ENCODE measurements around the gene MET.
"Not testable (repeated sequence)": the region's sequence is repeated elsewhere in the genome, so short reads cannot be mapped to it uniquely, and the experiment has no call there.

MET gene

DNA sequence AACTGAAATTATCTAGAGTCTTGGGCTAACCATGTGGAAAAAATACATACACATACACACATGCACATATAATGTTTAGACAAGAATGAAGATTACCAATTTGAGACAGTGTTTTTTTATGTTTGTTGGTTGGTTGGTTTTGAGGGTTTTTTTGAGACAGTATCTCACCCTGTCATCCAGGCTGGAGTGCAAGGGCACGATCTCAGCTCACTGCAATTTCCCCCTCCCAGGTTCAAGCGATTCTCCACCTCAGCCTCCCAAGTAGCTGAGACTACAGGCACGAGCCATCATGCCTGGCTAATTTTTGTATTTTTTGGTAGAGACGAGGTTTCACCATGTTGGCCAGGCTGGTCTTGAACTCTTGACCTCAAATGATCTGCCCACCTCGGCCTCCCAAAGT, 87.6 kb downstream of the MET start:
- not testable (repeated sequence) for DNase-seq

DNA sequence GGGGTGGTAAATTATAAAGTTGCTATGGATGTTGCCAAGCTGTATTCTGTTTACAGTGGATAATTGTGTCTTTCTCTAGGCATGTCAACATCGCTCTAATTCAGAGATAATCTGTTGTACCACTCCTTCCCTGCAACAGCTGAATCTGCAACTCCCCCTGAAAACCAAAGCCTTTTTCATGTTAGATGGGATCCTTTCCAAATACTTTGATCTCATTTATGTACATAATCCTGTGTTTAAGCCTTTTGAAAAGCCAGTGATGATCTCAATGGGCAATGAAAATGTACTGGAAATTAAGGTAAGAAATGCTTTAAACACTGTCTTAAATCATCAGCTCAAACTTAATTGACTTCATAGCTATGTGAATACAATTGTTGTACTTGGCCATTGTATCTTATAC, 91.0 kb downstream of the MET start:
- no peak for DNase-seq

DNA sequence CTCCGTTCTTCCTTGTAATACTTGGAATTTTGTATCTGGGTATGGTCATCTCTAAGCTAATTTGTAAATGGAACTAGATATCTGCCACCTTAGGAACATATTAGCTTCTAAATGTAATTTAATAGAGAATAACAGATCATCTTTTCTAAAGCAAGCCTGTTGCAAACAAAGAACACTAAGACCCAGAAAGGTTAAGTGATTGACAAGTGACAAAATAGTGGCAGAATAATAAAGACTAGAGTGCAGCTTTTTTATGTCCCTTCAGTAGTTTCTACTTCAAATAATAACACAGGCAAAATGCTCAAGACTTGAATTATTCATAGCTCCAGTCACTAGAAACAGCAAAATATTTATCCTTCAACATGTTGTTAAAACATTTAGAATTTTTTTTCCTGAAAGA, 91.7 kb downstream of the MET start:
- DNase-seq = no peak

DNA sequence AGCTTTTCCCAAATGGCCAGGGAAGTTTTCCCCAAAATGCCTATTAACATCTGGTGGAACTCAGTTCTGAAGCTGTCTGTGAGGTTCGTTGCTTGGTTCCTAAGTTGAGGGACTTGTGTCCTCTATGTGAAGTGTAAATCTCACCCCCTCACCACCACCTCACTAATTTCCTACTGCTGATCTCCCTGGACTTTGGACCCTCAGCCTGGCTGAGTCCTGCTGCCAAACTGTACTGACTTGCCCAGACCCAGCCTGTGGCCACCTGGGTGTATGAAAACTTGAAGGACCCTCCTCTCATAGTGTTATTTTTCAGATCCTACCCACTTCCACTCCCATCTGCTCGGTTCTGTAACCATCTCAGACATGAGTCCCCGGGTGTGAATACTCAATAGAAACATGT, 94.9 kb downstream of the MET start:
- no peak for DNase-seq

DNA sequence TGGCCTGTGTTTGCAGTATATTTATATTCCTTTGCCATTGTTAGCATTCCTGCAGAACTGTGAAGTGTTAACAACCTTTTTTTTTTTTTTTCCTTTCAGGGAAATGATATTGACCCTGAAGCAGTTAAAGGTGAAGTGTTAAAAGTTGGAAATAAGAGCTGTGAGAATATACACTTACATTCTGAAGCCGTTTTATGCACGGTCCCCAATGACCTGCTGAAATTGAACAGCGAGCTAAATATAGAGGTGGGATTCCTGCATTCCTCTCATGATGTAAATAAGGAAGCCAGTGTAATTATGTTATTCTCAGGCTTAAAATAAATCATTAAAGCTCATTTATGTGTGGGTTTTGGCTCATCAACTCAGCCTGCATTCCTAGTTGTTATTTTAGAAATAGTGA, 97.5 kb downstream of the MET start:
- no peak for DNase-seq

GRCh38 chr7:116770941-116771340, 98.9 kb downstream of the MET start:
- no peak for DNase-seq

DNA sequence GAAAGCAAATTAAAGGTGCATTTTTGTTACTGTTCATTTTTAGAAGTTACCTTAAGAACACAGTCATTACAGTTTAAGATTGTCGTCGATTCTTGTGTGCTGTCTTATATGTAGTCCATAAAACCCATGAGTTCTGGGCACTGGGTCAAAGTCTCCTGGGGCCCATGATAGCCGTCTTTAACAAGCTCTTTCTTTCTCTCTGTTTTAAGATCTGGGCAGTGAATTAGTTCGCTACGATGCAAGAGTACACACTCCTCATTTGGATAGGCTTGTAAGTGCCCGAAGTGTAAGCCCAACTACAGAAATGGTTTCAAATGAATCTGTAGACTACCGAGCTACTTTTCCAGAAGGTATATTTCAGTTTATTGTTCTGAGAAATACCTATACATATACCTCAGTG, 99.6 kb downstream of the MET start:
- DNase-seq = no peak

DNA sequence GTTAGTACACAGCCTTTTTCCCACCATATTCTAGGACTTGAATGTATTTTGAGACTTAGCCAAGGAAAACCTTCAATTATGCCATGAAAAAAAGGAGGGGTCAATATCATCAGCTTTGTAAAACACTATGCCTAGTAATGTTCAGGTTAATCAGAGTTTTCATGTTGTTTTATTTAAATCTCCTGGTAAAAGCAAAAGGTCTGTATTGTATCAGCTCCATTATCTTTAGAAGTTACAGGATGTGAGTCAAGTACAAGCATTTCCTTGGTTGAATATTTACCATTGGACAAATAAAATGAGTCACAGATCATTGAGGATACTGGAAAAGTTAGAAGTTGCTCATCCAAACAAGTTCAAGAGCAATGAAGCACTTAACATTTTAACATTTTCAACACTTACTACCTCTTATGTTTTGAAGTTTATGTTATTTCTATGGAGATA, 100.4 kb downstream of the MET start:
- DNase-seq = no peak

DNA sequence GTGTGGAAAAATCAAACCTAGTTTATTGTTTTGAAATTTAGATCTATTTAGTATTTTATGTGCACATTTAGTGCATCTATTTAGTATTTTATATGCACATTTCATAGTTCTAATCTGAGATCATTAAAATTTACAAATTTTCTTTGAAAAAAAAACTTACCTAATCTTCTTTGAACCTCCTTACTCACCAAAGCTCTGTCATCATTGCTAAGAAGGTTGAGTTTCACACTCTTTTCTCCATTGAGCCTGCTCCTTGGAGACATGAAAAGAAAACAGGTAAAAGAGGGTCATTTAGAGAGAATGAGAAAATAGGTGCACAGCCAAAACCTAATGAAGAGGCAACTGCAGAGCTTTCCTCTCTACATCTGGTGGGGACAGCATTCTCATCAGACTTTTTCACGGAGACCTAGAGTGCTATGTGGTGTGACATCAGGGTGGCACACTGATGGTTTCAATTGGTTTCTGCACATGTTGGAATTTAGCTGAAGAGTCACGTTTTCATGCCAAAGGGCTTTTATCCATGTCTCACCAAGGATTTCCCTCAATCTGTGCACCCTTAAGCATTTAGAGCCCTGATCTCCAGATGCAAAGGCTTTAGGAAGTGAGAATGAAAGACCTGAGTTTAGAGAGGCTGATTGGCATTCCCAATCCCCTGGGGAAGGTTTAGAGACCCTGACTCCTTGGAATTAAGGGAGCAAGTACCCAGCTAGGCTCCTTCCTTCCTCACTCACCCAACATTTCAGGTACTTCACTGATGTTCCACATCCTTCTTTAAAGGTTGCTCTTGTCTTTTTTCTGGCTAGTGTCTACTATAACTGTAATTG, 101.1 kb downstream of the MET start:
- DNase-seq = no peak

DNA sequence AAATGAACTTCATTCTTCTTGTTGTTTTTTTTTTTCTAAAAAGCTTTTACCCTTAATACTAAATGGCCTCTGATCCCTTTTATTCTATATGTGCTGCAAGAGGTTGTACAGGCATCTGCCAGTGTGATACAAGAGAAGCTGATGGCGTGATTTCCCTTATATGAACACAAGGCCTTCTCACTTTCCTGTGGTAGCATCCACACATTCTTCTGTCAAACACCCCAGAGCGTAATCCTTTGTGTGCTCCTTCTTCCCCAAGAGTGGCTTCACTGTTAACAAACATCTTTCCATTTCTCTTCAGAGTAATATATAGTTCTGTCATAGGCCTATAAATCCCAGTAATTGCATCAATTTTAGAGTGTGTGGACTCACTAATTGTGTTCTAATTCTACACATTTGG, 104.0 kb downstream of the MET start:
- DNase-seq = no peak

DNA sequence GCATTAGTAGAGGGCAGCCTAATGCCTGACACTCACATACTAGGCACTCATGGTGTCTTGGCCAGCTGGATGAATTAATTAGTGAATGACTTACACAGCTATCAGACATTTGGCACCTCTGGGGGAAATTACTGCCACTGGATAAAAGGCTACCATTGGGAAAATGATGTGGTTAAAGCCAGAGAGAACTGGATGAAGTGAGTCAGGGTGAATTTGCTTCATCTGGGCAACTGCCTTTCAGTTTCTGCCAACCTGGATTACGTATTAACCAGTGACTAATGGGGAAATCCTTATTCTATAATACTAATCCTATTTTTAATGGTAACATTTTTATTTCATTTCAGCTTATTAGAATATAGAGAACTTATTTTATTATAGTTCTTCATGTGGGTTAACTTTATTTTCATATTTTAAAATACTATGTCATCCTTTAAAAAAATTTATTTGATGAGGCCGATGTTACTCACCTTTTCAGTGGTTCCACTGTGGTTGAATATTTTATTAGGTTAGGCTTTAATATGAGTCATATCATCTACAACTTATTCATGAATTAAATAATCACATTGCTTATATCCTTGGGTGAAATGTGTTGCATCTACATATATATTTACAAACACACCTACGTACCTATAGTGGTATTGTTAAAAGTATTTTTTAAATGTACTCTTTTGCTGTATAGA, 104.8 kb downstream of the MET start:
- DNase-seq = no peak

- no peak for DNase-seq
Observed at GRCh38 chr7:116777651-116778281, 105.8 kb downstream of the MET start.

DNA sequence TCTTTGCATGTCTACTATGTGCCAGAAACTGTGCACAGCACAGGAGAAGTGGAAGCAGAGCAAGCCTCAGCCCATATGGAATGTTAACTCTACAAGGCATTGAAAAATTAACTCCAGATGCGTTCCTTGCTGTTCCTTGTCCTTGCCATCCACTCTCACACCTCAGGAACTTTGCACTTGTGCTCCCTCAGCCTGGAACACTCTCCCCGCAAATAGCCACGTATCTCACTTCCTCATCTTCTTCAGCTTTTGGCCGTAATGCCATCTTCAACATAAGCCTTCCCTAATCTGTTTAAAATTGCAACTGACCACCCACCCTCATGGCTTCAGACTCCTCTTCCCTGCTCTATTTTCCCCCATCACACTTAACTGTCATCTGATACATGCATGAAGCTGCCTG, 107.2 kb downstream of the MET start:
- no peak for DNase-seq

DNA sequence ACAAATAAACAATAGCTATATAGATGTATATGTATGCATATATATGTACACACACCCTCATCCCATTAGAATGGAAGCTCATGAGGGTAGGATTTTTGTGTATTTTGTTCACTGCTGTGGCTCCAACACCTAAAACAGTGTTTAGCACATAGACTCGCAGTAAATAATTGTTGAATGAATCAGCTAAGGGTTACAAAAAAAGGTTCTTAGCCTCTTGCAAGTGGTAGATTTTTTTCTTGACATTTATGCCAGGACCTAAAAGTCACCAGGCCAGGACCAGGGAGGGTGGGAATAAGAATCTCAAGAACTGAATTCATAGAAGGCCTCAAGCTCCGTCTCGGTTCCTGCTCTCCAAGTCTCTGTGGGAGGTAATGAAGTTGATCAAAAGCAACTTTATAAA, 107.9 kb downstream of the MET start:
- no peak for DNase-seq

GRCh38 chr7:116780521-116780920, 108.5 kb downstream of the MET start:
- no peak for DNase-seq

- DNase-seq = no peak
Observed at GRCh38 chr7:116780966-116781365, 109.0 kb downstream of the MET start.

DNA sequence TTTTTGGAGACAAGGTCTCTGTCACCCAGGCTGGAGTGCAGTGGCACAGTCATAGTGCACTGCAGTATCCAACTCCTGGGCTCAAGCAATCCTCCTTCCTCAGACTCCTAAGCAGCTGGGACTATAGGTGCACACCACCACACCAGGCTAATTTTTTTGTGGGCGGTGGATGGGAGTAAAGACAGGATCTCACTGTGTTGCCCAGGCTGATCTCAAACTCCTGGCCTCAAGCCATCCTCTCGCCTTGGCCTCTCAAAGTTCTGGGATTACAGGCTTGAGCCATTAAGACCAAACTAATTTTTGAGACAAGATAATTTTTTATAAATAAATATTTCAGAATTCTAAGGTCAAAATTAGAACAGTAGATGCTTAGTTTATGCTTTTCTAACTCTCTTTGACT, 109.6 kb downstream of the MET start:
- no peak for DNase-seq

DNA sequence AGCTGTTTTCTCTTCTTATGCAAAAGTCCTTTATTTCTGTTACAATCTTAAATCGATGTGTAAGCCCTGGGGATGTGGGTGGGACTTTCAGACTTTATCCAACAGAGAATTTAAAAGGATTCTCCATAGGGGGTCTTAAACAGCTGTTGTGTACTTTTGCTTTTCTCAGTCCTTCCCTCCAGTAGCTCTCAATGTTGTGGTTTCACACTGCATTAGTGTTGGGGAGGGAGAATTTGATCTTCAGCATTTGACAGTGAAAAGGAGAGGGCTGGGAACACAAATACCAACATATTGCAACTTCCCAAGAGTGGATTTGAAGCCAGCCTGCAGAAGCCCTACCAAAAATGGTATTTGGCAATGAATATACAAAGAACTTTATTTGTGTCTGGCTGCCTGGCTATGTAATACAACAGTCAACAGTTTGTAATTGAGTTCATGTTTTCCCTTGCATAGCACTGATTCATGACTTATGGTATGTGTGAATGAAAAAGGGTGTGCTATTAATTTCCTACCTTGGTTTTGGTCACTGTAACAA, 110.2 kb downstream of the MET start:
- DNase-seq = no peak

DNA sequence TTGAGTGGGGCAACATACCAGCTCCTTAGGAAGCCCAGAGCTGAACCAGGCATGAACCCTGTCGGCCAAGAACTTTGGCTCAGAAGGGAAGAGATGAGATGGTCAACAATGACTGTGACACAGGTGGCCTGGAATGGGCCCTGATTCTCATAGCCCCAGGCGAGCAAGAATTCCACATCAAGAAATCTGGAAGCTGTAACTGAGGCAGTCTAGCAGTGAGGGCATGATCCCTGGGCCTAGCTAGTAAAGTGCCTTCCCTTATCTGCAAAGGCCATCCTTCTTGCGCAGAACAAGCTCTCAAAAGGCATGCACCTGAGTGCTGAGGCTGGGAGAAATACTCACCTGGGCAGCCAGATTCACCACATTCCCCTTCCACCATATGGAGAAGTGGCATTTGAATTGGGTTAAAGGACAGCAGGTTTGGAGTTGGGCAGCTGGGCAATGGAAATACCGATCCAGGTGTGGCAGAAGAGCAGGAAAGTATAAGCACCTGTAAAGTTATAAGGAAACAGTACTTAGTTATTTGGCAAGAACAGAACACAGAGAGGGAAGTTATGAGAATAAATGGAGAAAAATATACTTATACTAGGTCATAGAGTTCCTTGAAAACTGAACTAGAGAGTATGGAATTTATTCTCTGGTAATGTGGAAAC, 111.8 kb downstream of the MET start:
- DNase-seq = no peak

DNA sequence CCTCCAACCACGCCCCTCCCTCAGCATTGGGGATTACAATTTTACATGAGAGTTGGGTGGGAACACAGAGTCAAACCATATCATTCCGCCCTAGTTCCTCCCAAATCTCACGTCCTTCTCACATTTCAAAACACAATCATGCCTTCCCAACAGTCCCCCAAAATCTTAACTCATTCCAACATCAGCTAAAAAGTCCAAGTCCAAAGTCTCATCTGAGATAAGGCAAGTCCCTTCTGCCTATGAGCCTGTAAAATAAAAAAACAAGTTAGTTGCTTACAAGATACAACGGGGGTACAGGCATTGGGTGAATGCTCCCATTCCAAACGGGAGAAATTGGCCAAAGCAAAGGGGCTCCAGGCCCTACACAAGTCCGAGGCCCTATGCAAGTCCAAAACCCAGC, 112.7 kb downstream of the MET start:
- DNase-seq = no peak

DNA sequence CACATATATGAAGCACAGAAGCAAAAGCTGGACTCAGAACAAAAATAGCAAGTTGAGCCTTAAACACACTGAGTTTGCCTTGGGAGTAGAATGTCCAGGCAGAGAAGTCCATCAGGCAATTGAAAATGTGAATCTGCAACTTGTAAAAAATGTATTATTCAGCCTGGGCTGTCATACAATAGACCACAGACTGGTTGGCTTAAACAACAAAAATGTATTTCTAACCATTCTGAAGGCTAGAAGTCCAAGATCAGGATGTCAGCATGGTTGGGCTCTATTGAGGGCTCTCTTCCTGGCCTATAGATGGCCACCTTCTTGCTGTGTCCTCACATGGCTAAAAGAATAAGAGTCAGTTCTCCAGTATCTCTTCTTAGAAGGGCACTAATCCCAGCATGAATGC, 113.8 kb downstream of the MET start:
- DNase-seq = no peak

DNA sequence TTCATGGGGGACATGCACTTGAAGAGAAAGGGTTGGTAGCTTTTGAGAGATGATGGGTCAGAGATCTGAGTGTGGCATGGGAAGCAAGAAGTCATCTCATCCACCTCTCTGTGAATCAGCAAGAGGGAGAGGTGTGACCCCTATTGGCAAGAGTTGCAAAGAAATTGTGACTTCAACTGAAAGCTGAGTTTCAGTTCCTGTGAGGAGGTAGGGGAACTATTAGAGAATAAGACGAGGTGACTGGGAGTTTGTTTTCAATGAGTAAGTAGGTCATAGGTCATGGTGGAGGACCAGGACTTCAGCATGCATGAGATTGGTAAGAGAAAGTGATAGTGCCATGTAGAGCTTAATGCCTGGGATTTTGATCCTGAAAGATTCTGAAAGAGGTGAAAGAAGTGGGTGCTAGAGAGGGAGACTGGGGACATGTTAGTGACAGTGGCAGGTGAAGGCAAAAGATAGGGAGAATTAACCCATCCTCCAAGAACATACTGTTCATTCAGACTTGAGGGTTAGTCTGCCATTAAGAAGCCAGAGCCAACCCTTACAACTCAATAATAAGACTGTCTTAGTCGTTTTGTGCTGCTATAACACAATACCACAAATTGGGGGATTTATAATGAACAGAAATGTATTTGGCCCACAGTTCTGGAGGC, 114.9 kb downstream of the MET start:
- DNase-seq = no peak

- no peak for DNase-seq
Observed at GRCh38 chr7:116787881-116788280, 115.9 kb downstream of the MET start.
